GM19035 (cell line): ENCODE data around the gene ZNF564.
A peak's percentile ranks its signal among the peaks of the same experiment; 100 is the strongest.
"Not testable (repeated sequence)": the region's sequence is repeated elsewhere in the genome, so short reads cannot be mapped to it uniquely, and the experiment has no call there.

Experiments
- ATAC-seq: cut with Tn5 transposase; IDR thresholded peaks from one replicate; pipeline ENCODE4 v1.9.1; 2021; ENCODE audit not compliant: unreplicated experiment

The ZNF564 gene

DNA sequence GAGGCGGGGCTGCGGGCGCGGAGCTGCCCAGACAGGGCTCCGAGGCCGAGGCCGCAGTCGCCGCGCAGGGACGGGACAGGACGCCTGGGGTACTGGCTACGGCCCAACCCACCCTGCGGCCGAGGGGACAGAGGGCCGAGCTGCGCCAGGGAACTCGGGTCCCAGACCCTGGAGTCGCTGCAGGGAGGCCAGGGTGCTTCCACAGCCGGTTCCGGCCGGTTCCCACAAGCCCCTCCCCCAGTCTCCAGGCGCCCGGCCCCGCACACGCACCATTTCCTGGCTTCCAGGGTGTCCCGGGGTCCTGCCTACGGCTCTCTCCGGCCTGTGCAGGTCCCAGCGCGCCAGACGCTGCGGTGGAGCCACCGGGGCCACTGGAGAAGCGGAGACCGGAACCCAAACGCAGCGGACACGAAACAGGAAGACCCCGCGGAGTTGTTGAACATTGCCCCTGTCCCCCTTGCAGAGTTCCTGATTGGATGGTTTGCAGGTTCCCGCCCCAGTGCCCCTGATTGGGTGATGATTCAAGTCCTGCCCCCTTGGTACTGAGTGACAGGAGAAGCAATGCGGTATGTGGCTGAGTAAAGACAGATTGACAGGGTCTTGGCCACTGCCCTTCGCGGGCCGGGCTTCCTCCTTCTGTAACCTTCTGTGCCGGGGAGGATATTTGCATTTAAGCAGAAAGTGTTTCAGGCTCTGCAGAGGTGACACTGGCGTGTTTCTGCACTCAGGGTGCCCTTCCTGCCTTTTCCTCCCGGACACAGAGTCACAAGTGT is at the start of gene ZNF564:
ZNF564 (minus strand) TSS at position 423 of the 773 bp plus-strand sequence; CDS start at position 273, 150 bp downstream.
- peak; percentile 98 for ATAC-seq

DNA sequence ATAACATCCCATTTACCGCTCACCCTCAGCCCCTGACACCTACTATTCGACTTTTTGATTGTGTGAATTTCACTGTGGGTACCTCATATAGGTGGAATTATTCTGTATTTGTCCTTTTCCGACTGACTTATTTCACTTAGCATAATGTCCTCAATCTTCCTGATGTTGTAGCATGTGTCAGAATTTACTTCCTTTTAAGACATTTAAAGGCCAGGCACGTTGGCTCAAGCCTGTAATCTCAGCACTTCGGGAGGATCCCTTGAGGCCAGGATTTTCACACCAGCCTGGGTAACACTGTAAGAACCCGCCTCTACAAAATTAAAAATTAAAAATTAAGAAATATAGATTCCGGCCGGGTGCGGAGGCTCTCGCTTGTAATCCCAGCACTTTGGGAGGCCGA is 46.3 kb upstream of the ZNF564 start:
- no peak for ATAC-seq

DNA sequence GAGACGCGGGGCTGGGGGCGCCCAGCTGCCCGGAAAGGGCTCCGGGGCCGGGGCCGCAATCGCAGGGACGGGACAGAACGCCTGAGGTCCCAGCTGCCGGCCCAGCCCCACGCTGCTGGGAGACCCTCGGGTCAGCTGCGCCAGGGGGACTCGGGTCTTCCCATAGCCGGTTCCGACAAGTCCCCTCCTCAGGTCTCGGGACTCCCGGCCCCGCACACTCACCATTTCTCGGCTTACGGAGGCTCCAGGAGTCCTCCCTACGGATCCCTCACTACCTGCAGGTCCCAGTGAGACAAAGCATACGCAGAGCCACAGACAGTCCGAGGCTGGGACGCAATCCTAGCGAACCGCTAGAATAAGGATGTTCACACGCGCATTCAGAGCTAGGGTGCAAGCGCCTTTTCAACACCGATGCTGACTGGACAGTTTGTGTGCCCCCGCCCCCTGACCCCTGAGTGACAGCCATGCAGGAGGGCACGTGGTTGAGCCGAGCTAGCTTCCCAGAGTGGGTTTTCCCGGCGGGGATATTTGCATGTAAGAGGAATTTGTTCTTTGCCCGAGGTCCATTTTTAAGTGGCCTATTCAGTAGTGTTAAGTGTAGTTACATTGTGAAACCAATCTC is 45.8 kb upstream of the ZNF564 start:
- ATAC-seq = no peak

DNA sequence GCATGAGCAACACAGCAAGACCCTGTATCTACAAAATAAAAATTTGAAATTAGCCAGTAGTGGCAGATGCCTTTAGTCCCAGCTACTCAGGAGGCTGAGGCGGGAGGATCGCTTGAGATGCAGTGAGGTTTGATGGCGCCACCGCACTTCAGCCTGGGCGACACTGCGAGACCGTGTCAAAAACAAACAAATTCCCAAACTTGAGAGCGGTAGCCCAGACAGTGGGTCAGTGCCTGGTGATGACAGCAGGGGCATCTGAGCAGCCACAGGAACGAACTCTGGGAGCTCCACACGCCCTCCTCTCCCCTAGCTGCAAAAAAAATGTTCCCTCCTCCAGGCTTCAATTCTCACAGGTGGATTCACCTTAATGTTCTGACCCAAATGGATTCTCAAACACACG is 45.2 kb upstream of the ZNF564 start:
- no peak for ATAC-seq

DNA sequence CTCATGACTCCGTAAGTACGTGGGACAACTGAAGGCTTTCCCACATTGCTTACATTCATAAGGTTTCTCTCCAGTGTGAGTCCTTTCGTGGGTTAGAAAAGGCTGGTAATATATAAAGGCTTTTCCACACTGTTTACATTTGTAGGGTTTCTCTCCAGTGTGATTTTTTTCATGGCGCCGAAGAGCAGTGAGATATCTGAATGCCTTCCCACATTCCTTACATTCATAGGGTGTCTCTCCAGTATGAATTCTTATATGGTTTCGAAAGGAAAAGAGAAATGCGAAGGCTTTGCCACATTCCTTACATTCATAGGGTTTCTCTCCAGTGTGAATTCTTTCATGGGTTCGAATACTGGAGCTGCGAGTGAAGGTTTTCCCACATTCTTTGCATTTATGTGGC is 29.8 kb upstream of the ZNF564 start:
- ATAC-seq = no peak

DNA sequence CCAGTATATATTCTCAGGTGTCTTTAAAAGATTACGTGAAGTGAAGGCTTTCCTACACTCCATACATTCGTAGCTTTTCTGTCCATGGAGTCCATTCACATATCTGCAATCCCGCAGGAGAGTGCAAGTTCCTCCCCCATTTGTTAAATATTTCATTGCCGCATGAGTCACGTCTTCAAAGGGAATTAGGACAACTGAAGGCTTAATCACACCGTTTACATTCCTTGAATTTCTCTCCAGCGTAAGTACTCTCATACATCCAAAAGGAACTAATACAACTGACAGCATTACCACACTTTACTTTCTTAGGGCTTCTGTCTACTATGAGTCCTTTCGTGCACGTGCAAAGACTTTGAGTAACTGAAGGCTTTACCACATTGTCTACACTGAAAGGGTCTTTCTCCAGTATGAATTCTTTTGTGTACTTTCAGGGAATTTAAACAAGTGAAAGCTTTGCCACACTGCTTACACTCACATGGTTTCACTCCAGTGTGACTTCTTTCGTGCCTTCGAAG is 29.0 kb upstream of the ZNF564 start:
- ATAC-seq = no peak

DNA sequence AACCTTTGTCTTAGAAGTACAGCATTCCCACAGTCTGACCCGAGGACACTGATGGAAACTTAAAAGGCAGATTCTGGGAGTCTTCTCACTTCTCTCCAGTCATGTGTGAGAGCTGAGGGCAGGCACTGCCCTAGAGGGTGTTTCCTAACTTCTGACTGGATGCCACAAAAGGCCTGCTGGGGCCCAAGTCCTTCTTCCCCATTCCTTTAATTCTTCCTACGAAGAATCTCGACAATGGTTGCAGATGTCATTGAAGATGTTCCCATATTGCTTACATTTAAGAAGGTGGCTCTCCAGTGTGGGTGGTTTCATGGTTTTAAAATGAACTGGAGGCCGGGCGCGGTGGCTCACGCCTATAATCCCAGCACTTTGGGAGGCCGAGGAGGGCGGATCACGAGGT is 27.4 kb upstream of the ZNF564 start:
- ATAC-seq = no peak

DNA sequence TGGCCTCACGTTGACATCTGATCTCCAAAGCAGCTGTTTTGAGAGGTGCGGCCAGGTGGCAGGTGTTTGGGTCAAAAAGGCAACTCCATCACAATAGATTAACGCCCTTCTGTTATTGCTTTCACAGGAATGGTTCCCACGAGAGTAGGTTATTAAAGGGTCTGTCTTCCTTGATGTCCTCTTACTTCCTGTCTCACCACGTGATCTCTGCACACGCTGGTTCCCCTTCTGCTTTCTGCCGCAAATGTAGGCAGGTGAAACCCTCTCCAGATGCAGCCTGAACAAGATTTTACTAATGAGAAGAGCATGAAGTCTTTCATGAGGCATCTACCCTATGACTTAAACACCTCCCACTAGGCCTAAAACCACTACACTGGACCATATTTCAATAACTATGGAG is 22.8 kb upstream of the ZNF564 start:
- no peak for ATAC-seq

DNA sequence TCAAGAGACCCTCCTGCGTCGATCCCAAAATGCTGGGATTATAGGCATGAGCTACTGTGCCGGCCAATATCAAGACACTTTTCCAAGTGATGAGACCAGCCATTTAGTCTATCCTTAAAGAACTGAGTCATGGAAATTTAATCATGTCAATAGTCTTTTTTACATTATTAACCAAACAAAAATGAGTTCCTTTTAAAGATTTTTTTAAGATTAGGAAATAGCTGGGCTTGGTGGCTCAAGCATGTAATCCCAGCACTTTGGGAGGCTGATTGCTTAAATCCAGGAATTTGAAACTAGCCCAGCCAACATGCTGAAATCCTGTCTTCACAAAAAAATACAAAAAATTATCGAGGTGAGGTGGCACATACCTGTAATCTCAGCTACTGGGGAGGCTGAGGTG is 16.7 kb upstream of the ZNF564 start:
- no peak for ATAC-seq

DNA sequence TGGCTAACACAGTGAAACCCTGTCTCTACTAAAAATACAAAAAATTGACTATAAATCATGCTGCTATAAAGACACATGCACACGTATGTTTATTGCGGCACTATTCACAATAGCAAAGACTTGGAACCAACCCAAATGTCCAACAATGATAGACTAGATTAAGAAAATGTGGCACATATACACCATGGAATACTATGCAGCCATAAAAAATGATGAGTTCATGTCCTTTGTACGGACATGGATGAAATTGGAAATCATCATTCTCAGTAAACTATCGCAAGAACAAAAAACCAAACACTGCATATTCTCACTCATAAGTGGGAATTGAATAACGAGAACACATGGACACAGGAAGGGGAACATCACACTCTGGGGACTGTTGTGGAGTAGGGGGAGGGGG is 15.1 kb upstream of the ZNF564 start:
- not testable (repeated sequence) for ATAC-seq

DNA sequence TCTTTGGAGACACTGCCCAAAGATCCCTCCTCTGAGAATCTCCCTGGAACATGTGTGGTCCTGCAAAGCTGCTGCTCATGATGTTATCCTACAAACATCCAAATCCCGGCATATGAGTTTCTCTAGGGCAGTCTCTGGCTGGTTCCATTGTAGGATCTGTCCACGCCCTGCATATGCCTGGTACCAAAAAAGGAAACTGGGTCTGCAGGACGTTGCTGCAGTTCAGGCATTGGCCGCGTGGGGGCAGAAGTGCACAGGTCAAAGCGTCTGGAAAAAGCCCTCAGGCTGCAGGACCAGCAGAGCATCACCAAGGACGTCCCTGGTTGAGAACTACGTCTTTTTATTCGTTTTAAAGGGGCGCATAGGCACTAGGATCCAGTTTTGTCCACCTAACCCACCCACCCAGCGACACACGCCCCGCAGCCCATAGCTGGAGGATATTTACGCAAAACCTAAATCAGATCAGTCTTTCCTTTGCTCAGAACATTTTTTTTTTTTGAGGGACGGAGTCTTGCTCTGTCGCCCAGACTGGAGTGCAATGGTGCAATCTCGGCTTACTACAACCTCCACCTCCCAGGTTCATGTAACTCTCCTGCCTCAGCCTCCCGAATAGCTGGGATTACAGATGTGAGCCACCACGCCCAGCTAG is 12.9 kb upstream of the ZNF564 start:
- ATAC-seq = peak; percentile 53

DNA sequence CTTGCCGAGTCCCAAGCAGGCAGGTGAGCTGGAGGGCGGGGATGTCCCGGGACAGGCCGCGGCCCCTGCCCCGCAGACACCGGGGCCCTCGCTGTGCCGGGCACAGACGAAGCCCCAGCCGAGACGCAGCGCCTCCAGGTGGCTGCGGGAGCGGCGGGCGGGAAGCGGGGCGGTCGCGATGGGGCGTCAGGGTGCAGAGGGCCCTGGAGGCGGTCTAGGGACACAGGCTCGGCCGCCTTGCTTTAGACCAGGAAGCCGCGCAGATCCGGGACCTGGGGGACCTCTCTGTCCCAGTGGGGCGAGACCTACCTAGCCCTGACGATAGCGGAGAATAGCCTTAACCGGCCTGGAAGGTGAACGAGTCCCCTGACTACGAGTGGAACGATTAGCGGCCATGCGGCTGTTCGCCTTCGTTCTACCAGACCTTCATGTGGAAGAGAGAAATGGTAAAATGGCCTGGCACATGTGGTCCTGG is 4.2 kb upstream of the ZNF564 start:
- ATAC-seq = no peak

DNA sequence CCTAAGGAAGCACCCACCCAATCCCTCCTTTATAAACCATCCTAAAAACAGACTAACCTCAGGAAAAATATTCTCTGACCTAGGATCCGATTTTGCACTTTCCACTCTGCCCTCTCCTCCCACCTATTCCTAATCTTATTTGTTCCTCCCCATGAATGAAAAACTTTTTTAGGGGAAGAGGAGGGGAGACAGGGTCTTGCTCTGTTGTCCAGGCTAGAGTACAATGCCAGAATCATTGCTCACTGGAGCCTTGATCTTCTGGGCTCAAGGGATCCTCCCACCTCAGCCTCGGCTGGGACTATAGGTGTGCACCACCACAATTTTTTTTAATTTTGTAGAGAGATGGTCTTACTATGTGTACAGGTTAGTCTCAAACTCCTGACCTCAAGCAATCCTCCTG is 4.4 kb downstream of the ZNF564 start:
- no peak for ATAC-seq

DNA sequence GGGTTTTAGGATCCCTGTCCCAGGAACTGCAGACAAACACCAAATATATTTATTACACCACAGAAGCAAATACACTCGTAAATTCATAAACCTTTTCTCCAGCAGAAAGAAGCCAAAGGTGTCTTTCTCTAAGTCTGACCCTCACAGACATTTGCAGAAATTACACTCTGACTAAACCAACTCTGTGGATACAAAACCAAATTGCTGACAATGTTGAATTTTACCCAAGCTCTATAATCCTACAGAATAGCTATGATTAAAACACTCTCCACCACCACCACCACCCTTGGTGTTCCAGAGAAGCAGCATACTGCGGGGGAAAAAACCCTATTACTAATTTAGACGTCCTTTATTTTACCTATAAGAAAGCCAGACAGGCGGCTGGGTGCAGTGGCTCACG is 5.2 kb downstream of the ZNF564 start:
- no peak for ATAC-seq

DNA sequence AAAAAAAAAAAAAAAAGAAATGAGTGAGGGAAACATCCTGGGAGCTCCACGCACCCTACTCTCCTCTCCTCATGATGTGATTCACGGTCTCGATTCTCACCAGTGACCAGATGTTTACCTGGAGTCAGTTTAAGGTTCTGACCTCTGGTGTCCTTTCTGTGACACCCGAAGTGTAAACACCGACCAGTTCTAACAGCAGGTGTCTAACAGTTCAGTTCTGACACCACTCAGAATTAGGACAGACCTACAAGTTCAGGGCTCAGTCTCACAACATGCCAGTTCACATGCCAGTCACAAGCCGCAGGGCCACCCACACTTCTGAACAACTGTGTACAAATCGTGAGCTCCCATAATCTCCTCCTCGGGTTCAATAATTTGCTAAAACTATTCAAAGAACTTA is 6.0 kb downstream of the ZNF564 start:
- no peak for ATAC-seq

DNA sequence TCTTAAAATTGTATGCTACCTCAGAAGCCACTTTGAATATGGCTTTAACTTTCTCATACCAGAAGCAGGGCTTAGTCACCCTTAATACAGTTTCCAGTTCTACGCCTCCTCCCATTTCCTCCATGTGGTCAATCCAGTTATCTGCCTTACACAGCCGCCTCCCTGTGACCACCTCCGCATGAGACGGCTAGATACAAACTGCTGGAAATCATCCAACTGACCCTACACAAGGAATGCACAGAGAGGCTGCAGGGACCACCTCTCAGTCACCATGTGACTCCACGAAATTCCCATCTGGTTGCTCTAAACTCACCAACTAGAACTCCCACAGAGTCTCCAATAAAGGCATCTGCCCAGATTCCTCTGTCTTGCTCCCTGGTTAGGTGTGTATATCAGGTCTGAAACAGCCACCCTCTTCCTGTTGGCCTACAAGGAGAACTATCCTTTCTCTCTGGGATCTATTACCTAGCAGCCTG is 6.8 kb downstream of the ZNF564 start:
- ATAC-seq = no peak

DNA sequence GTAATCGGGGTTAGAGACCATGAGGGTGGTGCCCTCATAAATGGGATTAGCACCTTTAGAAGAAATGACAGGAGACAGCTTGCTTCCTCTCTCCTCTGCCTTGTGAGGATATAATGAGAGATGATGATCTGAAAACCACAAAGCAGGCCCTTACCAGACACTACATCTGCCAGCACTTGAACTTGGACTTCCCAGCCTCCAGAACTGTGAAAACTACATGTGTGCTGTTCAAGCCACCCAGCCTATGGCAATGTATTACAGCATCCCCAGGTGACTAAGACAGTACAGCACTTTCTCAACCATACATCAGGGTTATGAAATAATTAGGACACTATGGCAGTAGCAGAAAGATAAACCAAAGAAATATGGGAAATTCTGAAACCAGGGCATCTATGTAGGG is 7.4 kb downstream of the ZNF564 start:
- ATAC-seq = no peak

DNA sequence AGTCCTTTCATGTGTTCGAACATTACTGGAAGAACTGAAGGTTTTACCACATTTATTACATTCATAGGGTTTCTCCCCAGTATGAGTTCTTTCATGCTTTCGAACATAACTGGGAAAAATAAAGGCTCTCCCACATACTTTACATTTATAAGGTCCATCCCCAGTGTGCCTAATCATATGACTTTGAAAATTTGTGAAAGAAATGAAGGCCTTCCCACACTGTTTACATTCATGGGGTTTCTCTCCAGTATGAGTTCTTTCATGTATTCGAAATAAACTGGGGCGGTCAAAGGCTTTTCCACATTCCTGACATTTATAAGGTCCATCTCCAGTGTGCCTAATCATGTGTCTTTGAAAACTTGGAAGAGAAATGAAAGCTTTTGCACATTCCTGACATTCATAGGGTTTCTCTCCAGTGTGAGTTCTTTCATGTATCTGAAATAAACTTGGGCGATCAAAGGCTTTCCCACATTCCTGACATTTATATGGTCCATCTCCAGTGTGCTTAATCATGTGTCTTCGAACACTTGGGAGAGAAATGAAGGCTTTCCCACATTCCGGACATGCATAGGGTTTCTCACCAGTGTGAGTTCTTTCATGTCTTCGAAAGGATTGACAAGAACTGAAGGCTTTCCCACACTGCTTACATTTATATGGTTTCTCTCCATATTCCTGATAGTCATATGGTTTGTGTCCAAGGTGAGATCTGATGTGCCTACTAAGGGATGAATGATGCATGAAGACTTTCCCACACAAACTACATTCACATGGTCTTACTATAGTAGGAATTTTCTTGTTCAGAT is 24.0 kb downstream of the ZNF564 start:
- ATAC-seq = no peak

DNA sequence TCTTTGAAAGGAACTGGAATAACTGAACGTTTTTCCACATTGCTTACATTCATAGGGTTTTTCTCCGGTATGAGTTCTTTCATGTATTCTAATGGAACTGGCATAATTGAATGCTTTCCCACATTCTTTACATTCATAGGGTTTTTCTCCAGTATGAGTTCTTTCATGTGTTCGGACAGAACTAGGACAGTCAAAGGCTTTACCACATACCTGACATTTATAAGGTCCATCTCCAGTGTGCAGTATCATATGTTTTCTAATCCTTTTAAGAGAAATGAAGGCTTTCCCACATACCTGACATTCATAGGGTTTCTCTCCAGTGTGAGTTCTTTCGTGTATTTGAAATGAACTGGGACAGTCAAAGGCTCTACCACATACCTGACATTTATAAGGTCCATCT is 24.7 kb downstream of the ZNF564 start:
- ATAC-seq = no peak

DNA sequence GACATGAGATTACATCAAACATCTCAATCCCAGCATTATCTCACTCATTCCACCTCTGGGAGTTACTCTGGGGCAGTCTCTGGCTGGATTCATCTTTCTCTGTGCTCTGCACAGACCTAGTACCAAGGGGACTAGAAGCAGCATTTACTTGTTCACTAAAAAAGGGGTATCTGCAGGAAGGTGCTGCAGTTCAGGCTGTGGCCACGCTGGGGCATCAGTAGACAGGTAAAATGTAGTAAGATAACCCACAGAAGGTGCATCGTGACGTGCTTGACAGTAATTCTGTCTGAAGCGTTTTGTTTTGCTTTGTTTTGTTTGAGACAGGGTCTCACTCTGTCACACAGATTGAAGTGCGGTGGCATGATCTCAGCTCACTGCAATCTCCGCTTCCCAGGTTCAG is 29.3 kb downstream of the ZNF564 start:
- no peak for ATAC-seq

DNA sequence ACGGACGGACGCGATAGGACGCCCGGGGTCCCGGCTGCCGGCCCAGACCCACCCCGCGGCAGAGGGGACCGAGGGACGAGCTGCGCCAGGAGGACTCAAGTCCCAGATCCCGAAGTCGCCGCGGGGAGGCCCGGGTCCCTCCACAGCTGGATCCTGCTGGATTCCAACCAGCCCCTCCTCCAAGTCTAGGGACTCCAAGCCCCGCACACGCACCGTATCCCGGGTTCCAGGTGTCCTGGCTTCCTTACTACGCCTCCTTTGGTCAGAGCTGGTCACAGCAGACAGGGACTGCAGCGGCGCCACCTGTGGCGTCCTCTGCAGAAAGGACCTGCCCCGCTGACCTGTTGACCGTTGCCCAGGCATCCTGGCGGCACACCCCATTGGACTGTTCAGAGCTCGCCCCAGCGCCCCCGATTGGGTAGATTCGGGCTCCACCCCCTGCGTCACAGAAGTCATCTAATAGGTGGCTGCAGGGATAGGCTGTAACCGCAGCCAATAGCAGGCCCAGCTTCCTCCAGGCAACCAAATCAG is 37.7 kb downstream of the ZNF564 start:
- no peak for ATAC-seq
